CD4-positive, alpha-beta memory T cell (primary cell): ENCODE data around the gene ECE1. TPM values are rescaled to one million over a fixed set of nuclear protein-coding genes. Genes with fewer than 3 reads are reported as not detected.
A peak's percentile ranks its signal among the peaks of the same experiment; 100 is the strongest.

Experiments
- CTCF ChIA-PET: fragments of 350-600 bp; sonication (Branson Sonifier 250); formaldehyde crosslinking; loops from one replicate; lab custom pipeline; 2021; ENCODE audit warnings: inconsistent platforms; ENCODE audit not compliant: partially characterized antibody; lab: Charles Lee
- POLR2A ChIA-PET: fragments of 350-600 bp; sonication (Branson Sonifier 250); formaldehyde crosslinking; loops from one replicate; lab custom pipeline; 2021; ENCODE audit not compliant: partially characterized antibody; lab: Charles Lee
- DNase-seq, 5 donors: peaks; one replicate each; pipeline versions ENCODE4 v3.0.0 to v3.0.0-alpha.2; 2020 to 2022; ENCODE audit warnings: mixed read lengths in 1 of 5
- H3K27ac ChIP-seq: one replicate; pipeline ENCODE4 v1.7.0; 2013; ENCODE audit warnings: low read depth, low read length
- H3K27me3 ChIP-seq: 2 replicates; pipeline ENCODE4 v1.7.0; 2013; ENCODE audit warnings: mild to moderate bottlenecking, low read length, moderate library complexity; ENCODE audit not compliant: insufficient read depth
- H3K36me3 ChIP-seq: 2 replicates; pipeline ENCODE4 v1.7.0; 2013; ENCODE audit warnings: mild to moderate bottlenecking, low read length, moderate library complexity; ENCODE audit not compliant: insufficient read depth
- H3K4me1 ChIP-seq: 2 replicates; pipeline ENCODE4 v1.7.0; 2013; ENCODE audit warnings: mild to moderate bottlenecking, low read length, moderate library complexity; ENCODE audit not compliant: insufficient read depth
- H3K4me3 ChIP-seq, 2 donors: one replicate each; pipeline ENCODE4 v1.7.0; 2013; ENCODE audit warnings: low read length in 2 of 2, mild to moderate bottlenecking in 1 of 2
- H3K9me3 ChIP-seq, 2 donors: one replicate each; pipeline ENCODE4 v1.7.0; 2013; ENCODE audit warnings: low read length in 2 of 2, control low read depth in 1 of 2; ENCODE audit not compliant: control insufficient read depth in 1 of 2
- H3K27ac Mint-ChIP-seq, 7 donors: one replicate each; pipeline ENCODE4 v1.8.0; 2020 to 2021; ENCODE audit warnings: mixed read lengths in 7 of 7, mild to moderate bottlenecking in 6 of 7, inconsistent platforms in 3 of 7, moderate library complexity in 3 of 7
- H3K27me3 Mint-ChIP-seq, 2 donors: one replicate each; pipeline ENCODE4 v1.8.0; 2020 to 2021; ENCODE audit warnings: mixed read lengths in 2 of 2
- H3K36me3 Mint-ChIP-seq, 2 donors: one replicate each; pipeline ENCODE4 v1.8.0; 2020 to 2021; ENCODE audit warnings: mixed read lengths in 2 of 2, inconsistent platforms in 1 of 2, mild to moderate bottlenecking in 1 of 2
- H3K4me1 Mint-ChIP-seq, 4 donors: one replicate each; pipeline ENCODE4 v1.8.0; 2020 to 2021; ENCODE audit warnings: mixed read lengths in 4 of 4, mild to moderate bottlenecking in 1 of 4
- H3K4me3 Mint-ChIP-seq, 8 donors: one replicate each; pipeline ENCODE4 v1.8.0; 2020 to 2021; ENCODE audit warnings: mixed read lengths in 8 of 8, mild to moderate bottlenecking in 7 of 8, moderate library complexity in 6 of 8, inconsistent platforms in 3 of 8
- H3K9me3 Mint-ChIP-seq, 8 donors: one replicate each; pipeline ENCODE4 v1.8.0; 2020 to 2021; ENCODE audit warnings: mixed read lengths in 8 of 8, mild to moderate bottlenecking in 5 of 8, inconsistent platforms in 3 of 8, moderate library complexity in 1 of 8
- intact Hi-C: fragments of 100-400 bp; cut with micrococcal nuclease; formaldehyde crosslinking; loops from one replicate; pipeline ENCODE4 v1.15.1; 2023
- polyA plus RNA-seq, 2 donors: library from polyadenylated mRNA; unstranded; fragments of 300-500 nt; fragmentation: Illumina TruSeq; gene quantifications; one replicate each; pipeline ENCODE4 v1.2.3, GENCODE V29; 2021
- total RNA-seq, 2 experiments: library from RNA; stranded (reverse); gene quantifications; one replicate each; pipeline ENCODE4 v1.2.3, GENCODE V29; 2021

The ECE1 gene
- total and polyA plus RNA-seq, 4 experiments from 2014 or later = 10.0 to 104 (median 75.6) TPM

GRCh38 chr1:21321963-21322680, 31.9 kb upstream of the ECE1 start:
- ChIA-PET CTCF (interaction anchor here (1.0 to 9.1 kb wide), 9 partner anchors 8 to 89 kb away, joined by 3 to 86 read pairs (median 25); no protein-coding TSS in a partner anchor), POLR2A (interaction anchor here (0.9 to 11.3 kb wide), 5 partner anchors 11 to 26 kb away, joined by 3 to 309 read pairs (median 35); partner anchors contain the start of gene ECE1)
- H3K36me3 Mint-ChIP-seq = peaks cover 4 to 7% of the 10 kb centered on the region in 2 donors
- Histone ChIP-seq H3K27ac (no peak overlapping the region), H3K4me1 (peaks cover 60% of the 10 kb centered on the region), H3K4me3 (no peak overlapping the region), H3K9me3 (no peaks in the 10 kb centered on the region), H3K36me3 (no peaks in the 10 kb centered on the region), H3K27me3 (no peaks in the 10 kb centered on the region)
- H3K27ac Mint-ChIP-seq = peak overlapping the region; percentile 36 to 92 (median 80)
- H3K27me3 Mint-ChIP-seq = no peaks in the 10 kb centered on the region
- H3K4me1 Mint-ChIP-seq = peaks cover 31 to 80% (median 59%) of the 10 kb centered on the region in 4 donors
- H3K9me3 Mint-ChIP-seq = peaks cover 0 to 2% (median 0%) of the 10 kb centered on the region in 8 donors
- intact Hi-C loops = no loop called here
- no peak for DNase-seq
- peak overlapping the region in 5 of 8 donors; percentile 33 to 62 (median 52) for H3K4me3 Mint-ChIP-seq

DNA sequence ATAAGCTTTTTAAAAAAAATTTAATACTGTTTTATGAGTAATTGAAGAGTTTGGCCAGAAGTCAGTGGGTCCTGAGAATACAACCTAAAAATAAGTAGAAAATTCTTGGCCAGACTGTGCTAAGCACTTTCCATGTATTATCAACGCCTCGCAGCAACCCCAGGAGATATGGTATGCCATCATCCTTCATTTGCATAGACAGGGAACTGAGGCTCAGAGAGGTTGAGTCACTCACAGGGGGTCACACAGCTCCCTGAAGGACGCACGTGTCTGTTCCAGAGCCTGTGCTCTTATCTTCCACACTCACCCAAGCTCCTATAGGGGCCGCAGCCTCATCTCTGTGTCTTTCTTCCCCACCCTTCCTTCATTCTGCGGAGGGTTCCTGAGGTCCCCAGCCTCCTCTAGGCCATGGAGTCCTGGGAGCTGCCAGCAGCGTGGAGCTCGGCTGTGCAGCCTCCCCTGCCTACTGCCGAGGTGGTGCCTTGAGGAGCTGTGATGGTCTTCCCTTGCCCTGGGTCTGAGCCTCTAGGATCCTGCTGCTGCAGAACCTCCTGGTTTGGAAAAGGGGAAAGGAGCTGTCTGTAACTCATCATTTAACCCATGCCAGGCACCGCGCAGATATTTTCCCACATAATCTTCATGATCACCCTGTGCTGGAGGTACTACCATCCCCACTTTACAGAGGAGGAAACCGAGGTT, 30.3 kb upstream of the ECE1 start:
- H3K27me3 ChIP-seq = no peaks in the 10 kb centered on the region
- intact Hi-C loops = no loop called here
- POLR2A ChIA-PET = interaction anchor here (0.6 to 11.3 kb wide), 7 partner anchors 9 to 25 kb away, joined by 3 to 309 read pairs (median 3); partner anchors contain the start of gene ECE1
- no peak overlapping the region for H3K4me3 ChIP-seq
- no peaks in the 10 kb centered on the region for H3K9me3 ChIP-seq
- H3K9me3 Mint-ChIP-seq = peaks cover 0 to 2% (median 0%) of the 10 kb centered on the region in 8 donors
- H3K27me3 Mint-ChIP-seq = no peaks in the 10 kb centered on the region
- H3K4me1 Mint-ChIP-seq = peaks cover 25 to 78% (median 51%) of the 10 kb centered on the region in 4 donors
- H3K4me1 ChIP-seq = peaks cover 44% of the 10 kb centered on the region
- H3K36me3 ChIP-seq = no peaks in the 10 kb centered on the region
- no peak overlapping the region for H3K4me3 Mint-ChIP-seq
- H3K27ac ChIP-seq = no peak overlapping the region
- no peak for DNase-seq
- CTCF ChIA-PET = interaction anchor here (1.0 to 9.1 kb wide), 7 partner anchors 15 to 88 kb away, joined by 3 to 86 read pairs (median 6); no protein-coding TSS in a partner anchor
- H3K36me3 Mint-ChIP-seq = peaks cover 8 to 10% of the 10 kb centered on the region in 2 donors
- H3K27ac Mint-ChIP-seq = peak overlapping the region in 3 of 7 donors; percentile 6 to 68 (median 67)

DNA sequence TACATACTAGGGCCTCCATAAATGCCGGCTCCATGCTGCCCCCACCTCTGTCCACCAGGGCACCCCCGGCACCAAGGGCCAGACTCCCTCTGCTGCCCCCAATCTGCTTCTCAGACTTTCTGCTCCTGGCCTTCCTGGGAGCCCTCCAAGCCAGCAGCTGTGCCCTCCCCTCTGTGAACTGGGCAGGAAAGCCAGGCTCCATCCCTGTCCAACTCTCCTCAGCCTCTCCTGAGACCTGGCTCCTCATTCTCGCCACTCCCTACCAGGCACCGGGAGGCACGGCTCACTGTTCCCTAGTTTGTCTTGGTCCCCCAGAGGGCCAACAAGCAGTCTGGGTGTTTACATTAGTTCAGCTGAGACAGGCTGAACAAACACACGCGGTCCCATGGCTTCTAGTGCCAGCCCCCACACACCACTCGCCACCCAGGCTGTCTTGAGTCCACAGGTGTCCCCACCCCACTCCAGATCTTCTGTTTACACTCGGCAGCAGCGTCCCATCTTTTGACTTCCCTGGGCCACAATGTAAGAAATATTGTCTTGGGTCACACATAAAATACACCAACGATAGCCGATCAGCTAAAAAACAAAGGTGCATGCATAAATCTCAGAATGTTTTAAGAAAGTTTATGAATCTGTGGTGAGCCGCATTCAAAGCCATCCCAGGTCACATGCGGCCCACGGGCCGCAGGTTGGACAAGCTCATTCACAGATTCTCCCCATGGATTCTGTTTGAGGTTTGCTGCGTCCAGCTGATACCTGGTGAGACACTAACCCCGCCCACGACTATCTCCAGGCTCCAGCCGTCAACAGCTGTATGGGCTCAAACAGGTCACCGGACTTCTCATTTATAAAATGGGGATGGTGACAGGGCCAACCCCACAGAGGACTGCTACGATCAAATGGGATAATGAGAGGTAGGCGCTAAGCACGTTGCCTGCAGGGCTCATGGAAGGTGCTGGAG, 29.5 kb upstream of the ECE1 start:
- CTCF ChIA-PET = interaction anchor here (1.0 to 9.1 kb wide), 6 partner anchors 16 to 87 kb away, joined by 3 to 86 read pairs (median 7); no protein-coding TSS in a partner anchor
- Mint-ChIP-seq H3K36me3 (peaks cover 7 to 8% of the 10 kb centered on the region in 2 donors), H3K27me3 (no peaks in the 10 kb centered on the region), H3K4me3 (peak overlapping the region in 1 of 8 donors; percentile 18), H3K27ac (peak overlapping the region in 5 of 7 donors; percentile 10 to 84 (median 76)), H3K9me3 (peaks cover 0 to 2% (median 0%) of the 10 kb centered on the region in 8 donors), H3K4me1 (peaks cover 19 to 75% (median 46%) of the 10 kb centered on the region in 4 donors)
- POLR2A ChIA-PET = interaction anchor here (0.7 to 11.3 kb wide), 4 partner anchors 11 to 24 kb away, joined by 3 to 309 read pairs (median 4); partner anchors contain the start of gene ECE1
- no peak for DNase-seq
- H3K9me3 ChIP-seq = no peaks in the 10 kb centered on the region
- H3K4me3 ChIP-seq = no peak overlapping the region
- no peaks in the 10 kb centered on the region for H3K27me3 ChIP-seq
- H3K4me1 ChIP-seq = peaks cover 40% of the 10 kb centered on the region
- intact Hi-C loops = no loop called here
- H3K36me3 ChIP-seq = no peaks in the 10 kb centered on the region
- no peak overlapping the region for H3K27ac ChIP-seq

DNA sequence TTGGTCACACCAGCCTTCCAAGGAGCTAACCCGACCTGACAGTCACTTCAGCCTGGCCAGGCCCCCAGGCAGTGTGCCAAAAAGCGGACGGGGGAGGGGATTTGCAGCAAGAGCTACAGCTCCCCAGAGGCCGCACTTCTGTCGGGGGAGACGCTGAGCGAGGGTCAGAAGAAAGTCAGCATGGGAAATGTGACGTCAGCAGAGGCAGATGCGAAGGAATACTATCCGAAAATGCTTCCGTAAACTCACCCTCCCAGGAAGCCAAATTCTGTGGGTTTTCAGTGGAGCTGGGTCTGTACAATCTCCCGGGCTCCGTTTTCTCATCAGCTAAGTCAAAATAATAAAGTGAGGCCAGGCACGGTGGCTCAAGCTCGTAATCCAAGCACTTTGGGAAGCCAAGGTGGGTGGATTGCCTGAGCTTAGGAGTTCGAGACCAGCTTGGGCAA, 28.5 kb upstream of the ECE1 start:
- H3K9me3 ChIP-seq = no peaks in the 10 kb centered on the region
- H3K27ac Mint-ChIP-seq = peak overlapping the region in 1 of 7 donors; percentile 10
- intact Hi-C loops = no loop called here
- H3K36me3 ChIP-seq = no peaks in the 10 kb centered on the region
- peaks cover 30% of the 10 kb centered on the region for H3K4me1 ChIP-seq
- CTCF ChIA-PET = interaction anchor here (1.7 to 9.1 kb wide), 3 partner anchors 17 to 50 kb away, joined by 5 to 86 read pairs (median 64); no protein-coding TSS in a partner anchor
- H3K9me3 Mint-ChIP-seq = peaks cover 0 to 2% (median 0%) of the 10 kb centered on the region in 8 donors
- H3K4me3 Mint-ChIP-seq = no peak overlapping the region
- DNase-seq = no peak
- peaks cover 17 to 75% (median 43%) of the 10 kb centered on the region in 4 donors for H3K4me1 Mint-ChIP-seq
- no peak overlapping the region for H3K27ac ChIP-seq
- H3K4me3 ChIP-seq = no peak overlapping the region
- peaks cover 7 to 8% of the 10 kb centered on the region in 2 donors for H3K36me3 Mint-ChIP-seq
- no peaks in the 10 kb centered on the region for H3K27me3 Mint-ChIP-seq
- H3K27me3 ChIP-seq = no peaks in the 10 kb centered on the region
- POLR2A ChIA-PET = interaction anchor here (11.3 kb wide), 1 partner anchor 23 kb away, joined by 309 read pairs; the partner anchor contains the start of gene ECE1

DNA sequence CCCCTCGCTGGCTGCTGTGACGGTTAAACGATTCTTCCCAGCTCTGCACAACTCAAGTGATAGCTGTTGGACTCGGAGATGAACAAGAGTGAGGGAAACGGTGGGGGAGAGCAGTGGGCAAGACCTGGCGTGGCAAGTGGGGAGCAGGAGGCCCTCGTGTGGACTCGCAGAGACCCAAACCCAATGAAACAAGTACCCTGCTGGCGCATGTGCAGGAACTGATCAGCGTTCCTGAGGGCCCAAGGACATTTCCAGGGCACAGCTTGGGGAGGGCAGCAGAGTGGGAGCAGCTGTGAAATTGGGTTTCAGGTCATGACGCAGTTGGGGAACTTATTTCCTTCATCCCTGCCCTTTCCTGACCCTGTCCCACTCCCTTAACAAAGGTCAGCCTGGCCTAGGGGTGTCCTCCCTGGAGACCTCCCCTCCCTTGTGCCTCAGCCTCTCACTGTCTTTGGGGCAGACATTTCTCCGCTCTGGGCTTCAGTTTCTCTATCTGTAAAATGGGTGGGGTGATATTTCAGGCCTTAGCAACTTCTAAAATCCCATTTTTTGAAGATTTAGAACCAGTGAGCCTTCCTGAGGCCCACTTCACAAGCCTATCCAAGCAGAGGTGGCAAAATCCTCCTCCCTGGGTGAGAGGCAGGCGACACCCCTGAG, 27.9 kb upstream of the ECE1 start:
- Histone ChIP-seq H3K27ac (no peak overlapping the region), H3K4me3 (no peak overlapping the region), H3K4me1 (peaks cover 27% of the 10 kb centered on the region), H3K36me3 (no peaks in the 10 kb centered on the region), H3K27me3 (no peaks in the 10 kb centered on the region), H3K9me3 (no peaks in the 10 kb centered on the region)
- intact Hi-C loops = no loop called here
- Mint-ChIP-seq H3K9me3 (peaks cover 0 to 2% (median 0%) of the 10 kb centered on the region in 8 donors), H3K27ac (peak overlapping the region in 4 of 7 donors; percentile 27 to 71 (median 51)), H3K4me1 (peaks cover 18 to 75% (median 43%) of the 10 kb centered on the region in 4 donors), H3K27me3 (no peaks in the 10 kb centered on the region), H3K4me3 (no peak overlapping the region), H3K36me3 (peaks cover 8% of the 10 kb centered on the region in 2 donors)
- DNase-seq = no peak
- POLR2A ChIA-PET = interaction anchor here (1.9 to 11.3 kb wide), 2 partner anchors 22 to 27 kb away, joined by 6 to 309 read pairs; partner anchors contain the start of gene ECE1
- CTCF ChIA-PET = interaction anchor here (1.1 to 9.1 kb wide), 4 partner anchors 17 to 50 kb away, joined by 4 to 86 read pairs (median 34); no protein-coding TSS in a partner anchor
